ENCODE data around the gene IGLL5.

IGLL5 gene

GRCh38 chr22:22928666-22929380, 41.2 kb downstream of the IGLL5 start:
- DNase-seq, result peak; percentile 68

GRCh38 chr22:22929381-22930221, 42.0 kb downstream of the IGLL5 start:
- no peak for DNase-seq

GRCh38 chr22:22930222-22930497, 42.5 kb downstream of the IGLL5 start:
- no peak for DNase-seq

GRCh38 chr22:22930571-22931556, 43.2 kb downstream of the IGLL5 start:
- no peak for DNase-seq

- no peak for DNase-seq
Observed at GRCh38 chr22:22931557-22932270, 44.1 kb downstream of the IGLL5 start.

- DNase-seq, result no peak
Observed at GRCh38 chr22:22932512-22932941, 44.9 kb downstream of the IGLL5 start.

GRCh38 chr22:22933100-22933806, 45.6 kb downstream of the IGLL5 start:
- no peak for DNase-seq

GRCh38 chr22:22933807-22934542, 46.4 kb downstream of the IGLL5 start:
- DNase-seq, result no peak

- DNase-seq, result no peak
Observed at GRCh38 chr22:22934543-22935055, 47.0 kb downstream of the IGLL5 start.

GRCh38 chr22:22935056-22935545, 47.5 kb downstream of the IGLL5 start:
- no peak for DNase-seq

- peak; percentile 2 for DNase-seq
Observed at GRCh38 chr22:22935546-22936157, 48.0 kb downstream of the IGLL5 start.

GRCh38 chr22:22936180-22936914, 48.7 kb downstream of the IGLL5 start:
- DNase-seq, result no peak

- no peak for DNase-seq
Observed at GRCh38 chr22:22936915-22937656, 49.5 kb downstream of the IGLL5 start.

GRCh38 chr22:22937894-22938480, 50.4 kb downstream of the IGLL5 start:
- DNase-seq, result no peak

- no peak for DNase-seq
Observed at GRCh38 chr22:22938672-22939587, 51.3 kb downstream of the IGLL5 start.

GRCh38 chr22:22939588-22940368, 52.2 kb downstream of the IGLL5 start:
- no peak for DNase-seq
